ENCODE measurements around the gene STOX2.

The STOX2 gene

DNA sequence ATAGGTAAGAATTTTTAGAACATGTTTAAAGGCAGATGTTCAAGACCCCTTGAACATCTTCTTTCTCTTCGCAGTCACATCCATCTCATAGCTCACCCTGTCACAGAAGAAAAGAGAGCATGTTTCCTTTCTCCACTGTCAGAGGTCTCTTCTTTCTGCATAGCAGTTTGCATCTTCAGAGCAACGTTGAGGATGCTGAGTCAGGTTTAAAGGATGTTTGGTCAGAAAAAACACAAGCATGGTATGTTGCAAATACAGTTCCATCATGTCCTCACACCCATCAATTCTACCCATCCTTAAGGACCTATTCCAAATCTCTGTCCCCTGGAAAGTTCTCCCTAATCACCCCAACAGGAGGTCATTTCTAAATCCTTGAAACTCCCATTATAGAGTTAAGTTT is 84.8 kb downstream of the STOX2 start:
- TF ChIP-seq, protein P1, sequence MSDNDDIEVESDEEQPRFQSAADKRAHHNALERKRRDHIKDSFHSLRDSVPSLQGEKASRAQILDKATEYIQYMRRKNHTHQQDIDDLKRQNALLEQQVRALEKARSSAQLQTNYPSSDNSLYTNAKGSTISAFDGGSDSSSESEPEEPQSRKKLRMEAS (IDR thresholded peaks at IDR 0.05), result no peak
- no peak for TF ChIP-seq TEAD4 (IDR thresholded peaks at IDR 0.05)
- TF ChIP-seq FOXM1 (IDR thresholded peaks at IDR 0.05; ENCODE audit: borderline replicate concordance, low read depth), result no peak
- TF ChIP-seq, protein P2, sequence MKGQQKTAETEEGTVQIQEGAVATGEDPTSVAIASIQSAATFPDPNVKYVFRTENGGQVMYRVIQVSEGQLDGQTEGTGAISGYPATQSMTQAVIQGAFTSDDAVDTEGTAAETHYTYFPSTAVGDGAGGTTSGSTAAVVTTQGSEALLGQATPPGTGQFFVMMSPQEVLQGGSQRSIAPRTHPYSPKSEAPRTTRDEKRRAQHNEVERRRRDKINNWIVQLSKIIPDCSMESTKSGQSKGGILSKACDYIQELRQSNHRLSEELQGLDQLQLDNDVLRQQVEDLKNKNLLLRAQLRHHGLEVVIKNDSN (IDR thresholded peaks at IDR 0.05), result no peak
- TF ChIP-seq EP300 (IDR thresholded peaks at IDR 0.05; ENCODE audit: borderline replicate concordance), result no peak
- TF ChIP-seq, protein P3, sequence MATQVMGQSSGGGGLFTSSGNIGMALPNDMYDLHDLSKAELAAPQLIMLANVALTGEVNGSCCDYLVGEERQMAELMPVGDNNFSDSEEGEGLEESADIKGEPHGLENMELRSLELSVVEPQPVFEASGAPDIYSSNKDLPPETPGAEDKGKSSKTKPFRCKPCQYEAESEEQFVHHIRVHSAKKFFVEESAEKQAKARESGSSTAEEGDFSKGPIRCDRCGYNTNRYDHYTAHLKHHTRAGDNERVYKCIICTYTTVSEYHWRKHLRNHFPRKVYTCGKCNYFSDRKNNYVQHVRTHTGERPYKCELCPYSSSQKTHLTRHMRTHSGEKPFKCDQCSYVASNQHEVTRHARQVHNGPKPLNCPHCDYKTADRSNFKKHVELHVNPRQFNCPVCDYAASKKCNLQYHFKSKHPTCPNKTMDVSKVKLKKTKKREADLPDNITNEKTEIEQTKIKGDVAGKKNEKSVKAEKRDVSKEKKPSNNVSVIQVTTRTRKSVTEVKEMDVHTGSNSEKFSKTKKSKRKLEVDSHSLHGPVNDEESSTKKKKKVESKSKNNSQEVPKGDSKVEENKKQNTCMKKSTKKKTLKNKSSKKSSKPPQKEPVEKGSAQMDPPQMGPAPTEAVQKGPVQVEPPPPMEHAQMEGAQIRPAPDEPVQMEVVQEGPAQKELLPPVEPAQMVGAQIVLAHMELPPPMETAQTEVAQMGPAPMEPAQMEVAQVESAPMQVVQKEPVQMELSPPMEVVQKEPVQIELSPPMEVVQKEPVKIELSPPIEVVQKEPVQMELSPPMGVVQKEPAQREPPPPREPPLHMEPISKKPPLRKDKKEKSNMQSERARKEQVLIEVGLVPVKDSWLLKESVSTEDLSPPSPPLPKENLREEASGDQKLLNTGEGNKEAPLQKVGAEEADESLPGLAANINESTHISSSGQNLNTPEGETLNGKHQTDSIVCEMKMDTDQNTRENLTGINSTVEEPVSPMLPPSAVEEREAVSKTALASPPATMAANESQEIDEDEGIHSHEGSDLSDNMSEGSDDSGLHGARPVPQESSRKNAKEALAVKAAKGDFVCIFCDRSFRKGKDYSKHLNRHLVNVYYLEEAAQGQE (IDR thresholded peaks at IDR 0.05; ENCODE audit: low read depth), result no peak
- TF ChIP-seq YY1 (IDR thresholded peaks at IDR 0.05; ENCODE audit: low read depth), result no peak
- TF ChIP-seq RAD21 (IDR thresholded peaks at IDR 0.05; ENCODE audit: low read depth), result no peak
- no peak for TF ChIP-seq TAF1 (IDR thresholded peaks at IDR 0.05; ENCODE audit: low read depth)
- TF ChIP-seq EGR1 (IDR thresholded peaks at IDR 0.05), result no peak
- TF ChIP-seq ZBTB7A (IDR thresholded peaks at IDR 0.05; ENCODE audit: low read depth), result no peak
- no peak for TF ChIP-seq TCF12 (IDR thresholded peaks at IDR 0.05; ENCODE audit: low read depth)
- no peak for TF ChIP-seq CEBPB (IDR thresholded peaks at IDR 0.05)
- TF ChIP-seq NFIC (IDR thresholded peaks at IDR 0.05), result no peak
- no peak for TF ChIP-seq CREB1 (IDR thresholded peaks at IDR 0.05; ENCODE audit: low read depth)

DNA sequence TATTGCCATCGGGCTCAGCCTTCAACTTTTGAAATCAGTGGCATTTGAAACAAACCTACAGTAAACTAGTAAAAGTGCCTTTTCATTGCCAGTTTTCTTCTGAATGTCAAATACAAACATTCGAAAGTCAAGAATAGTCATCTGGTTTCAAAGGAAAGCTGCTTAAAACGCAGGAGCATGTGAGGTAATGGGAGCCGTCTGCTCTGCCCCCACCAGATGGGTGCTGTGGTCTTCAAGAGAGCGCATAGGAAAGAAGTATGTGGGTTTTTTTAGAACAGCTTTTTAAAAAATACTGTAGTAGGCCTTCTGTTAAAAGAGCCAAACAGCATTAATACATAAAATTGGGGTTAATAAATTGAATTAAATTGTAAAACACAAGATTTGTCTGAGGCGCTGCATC is 88.6 kb downstream of the STOX2 start:
- TF ChIP-seq ZBTB7A (IDR thresholded peaks at IDR 0.05; ENCODE audit: low read depth) (no peak), TEAD4 (IDR thresholded peaks at IDR 0.05) (no peak), FOXM1 (IDR thresholded peaks at IDR 0.05; ENCODE audit: borderline replicate concordance, low read depth) (no peak), TAF1 (IDR thresholded peaks at IDR 0.05; ENCODE audit: low read depth) (no peak), YY1 (IDR thresholded peaks at IDR 0.05; ENCODE audit: low read depth) (no peak)

DNA sequence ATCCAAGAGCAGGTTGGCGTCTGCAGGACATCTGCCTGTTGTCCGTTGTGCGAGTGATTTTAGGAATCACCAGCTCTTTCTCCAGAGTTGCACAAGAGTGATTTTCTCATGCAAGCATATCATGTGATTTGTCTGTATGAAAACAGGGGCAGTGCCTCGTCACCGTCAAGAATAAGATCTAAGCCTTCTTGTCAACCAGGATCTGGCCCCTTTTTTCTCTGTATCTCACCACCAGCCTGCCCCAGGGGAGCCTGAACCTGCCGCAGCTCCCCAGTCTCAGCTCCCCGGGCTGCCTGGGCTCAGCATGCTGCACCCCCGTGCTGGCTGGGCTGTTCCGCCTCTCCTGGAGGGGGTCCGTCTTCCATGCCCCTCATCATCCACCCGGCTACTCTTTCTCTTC is 90.5 kb downstream of the STOX2 start:
- TF ChIP-seq CREB1 (IDR thresholded peaks at IDR 0.05; ENCODE audit: low read depth), result no peak
- TF ChIP-seq, protein P2 (IDR thresholded peaks at IDR 0.05), result no peak
- TF ChIP-seq, protein P3 (IDR thresholded peaks at IDR 0.05; ENCODE audit: low read depth), result no peak
- no peak for TF ChIP-seq ZBTB7A (IDR thresholded peaks at IDR 0.05; ENCODE audit: low read depth)
- TF ChIP-seq CEBPB (IDR thresholded peaks at IDR 0.05), result no peak
- no peak for TF ChIP-seq TEAD4 (IDR thresholded peaks at IDR 0.05)
- TF ChIP-seq NFIC (IDR thresholded peaks at IDR 0.05), result no peak
- TF ChIP-seq TAF1 (IDR thresholded peaks at IDR 0.05; ENCODE audit: low read depth), result no peak
- TF ChIP-seq RAD21 (IDR thresholded peaks at IDR 0.05; ENCODE audit: low read depth), result no peak
- TF ChIP-seq TCF12 (IDR thresholded peaks at IDR 0.05; ENCODE audit: low read depth), result no peak
- TF ChIP-seq EGR1 (IDR thresholded peaks at IDR 0.05), result no peak
- no peak for TF ChIP-seq FOXM1 (IDR thresholded peaks at IDR 0.05; ENCODE audit: borderline replicate concordance, low read depth)
- TF ChIP-seq YY1 (IDR thresholded peaks at IDR 0.05; ENCODE audit: low read depth), result no peak
- no peak for TF ChIP-seq EP300 (IDR thresholded peaks at IDR 0.05; ENCODE audit: borderline replicate concordance)

DNA sequence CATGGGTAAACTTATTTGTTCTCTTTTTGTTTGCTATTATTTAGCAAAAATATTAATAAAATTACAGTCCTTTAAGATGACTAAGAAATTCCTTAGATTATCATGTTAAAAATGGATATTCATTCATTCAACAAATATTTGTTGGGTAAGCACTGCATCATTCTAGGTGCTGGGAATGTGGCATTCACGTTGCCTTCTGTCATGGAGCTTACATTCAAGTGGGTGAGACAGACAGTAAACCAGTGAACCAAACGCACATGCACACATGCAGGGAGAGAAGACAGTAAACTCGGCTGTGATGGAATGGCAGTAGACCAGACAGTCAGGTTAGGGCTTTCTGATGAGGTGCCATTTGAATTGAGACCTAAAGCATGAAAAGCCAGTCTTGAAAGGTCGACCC is 91.8 kb downstream of the STOX2 start:
- TF ChIP-seq, protein P1 (IDR thresholded peaks at IDR 0.05), result no peak
- TF ChIP-seq, protein P2 (IDR thresholded peaks at IDR 0.05), result no peak
- no peak for TF ChIP-seq ZBTB7A (IDR thresholded peaks at IDR 0.05; ENCODE audit: low read depth)
- no peak for TF ChIP-seq TAF1 (IDR thresholded peaks at IDR 0.05; ENCODE audit: low read depth)
- TF ChIP-seq CEBPB (IDR thresholded peaks at IDR 0.05), result no peak
- no peak for TF ChIP-seq FOXM1 (IDR thresholded peaks at IDR 0.05; ENCODE audit: borderline replicate concordance, low read depth)
- no peak for TF ChIP-seq TEAD4 (IDR thresholded peaks at IDR 0.05)
- TF ChIP-seq EGR1 (IDR thresholded peaks at IDR 0.05), result no peak
- no peak for TF ChIP-seq TCF12 (IDR thresholded peaks at IDR 0.05; ENCODE audit: low read depth)
- TF ChIP-seq, protein P3 (IDR thresholded peaks at IDR 0.05; ENCODE audit: low read depth), result no peak
- no peak for TF ChIP-seq NFIC (IDR thresholded peaks at IDR 0.05)
- no peak for TF ChIP-seq CREB1 (IDR thresholded peaks at IDR 0.05; ENCODE audit: low read depth)
- no peak for TF ChIP-seq RAD21 (IDR thresholded peaks at IDR 0.05; ENCODE audit: low read depth)
- TF ChIP-seq YY1 (IDR thresholded peaks at IDR 0.05; ENCODE audit: low read depth), result no peak
- no peak for TF ChIP-seq EP300 (IDR thresholded peaks at IDR 0.05; ENCODE audit: borderline replicate concordance)

Measured in Ishikawa (cell line).